Liver (tissue), 3 donors: Measurements from ENCODE around the gene PCDH15.

Source experiments
- ATF3 ChIP-seq: IDR thresholded peaks from 2 replicates; pipeline ENCODE4 v1.6.1; 2016; ENCODE audit warnings: antibody characterized with exemption
- CTCF ChIP-seq: fragments of 150-350 bp; IDR thresholded peaks from 2 replicates; pipeline ENCODE4 v1.5.1; 2017; ENCODE audit warnings: improper control_type of control experiment, low read depth, low read length; ENCODE audit not compliant: missing input control
- EGR1 ChIP-seq, 2 donors: IDR thresholded peaks; 2 replicates each; pipeline ENCODE4 v1.6.1; 2016 to 2018; ENCODE audit warnings: antibody characterized with exemption in 2 of 2, low read depth in 2 of 2
- GABPA ChIP-seq, 2 donors: IDR thresholded peaks in 1 of 2; conservative IDR thresholded peaks in 1 of 2; 2 replicates each; pipeline ENCODE4 v1.6.1; 2016; ENCODE audit warnings: antibody characterized with exemption in 2 of 2, mild to moderate bottlenecking in 1 of 2, moderate library complexity in 1 of 2
- HNF4A ChIP-seq, 2 donors: conservative IDR thresholded peaks; 2 replicates each; pipeline ENCODE4 v1.6.1; 2016; ENCODE audit warnings: antibody characterized with exemption in 2 of 2, mild to moderate bottlenecking in 2 of 2
- JUND ChIP-seq, 2 donors: IDR thresholded peaks; 2 replicates each; pipeline ENCODE4 v1.6.1; 2016; ENCODE audit warnings: antibody characterized with exemption in 2 of 2
- MAX ChIP-seq: IDR thresholded peaks from 2 replicates; pipeline ENCODE4 v1.6.1; 2016; ENCODE audit warnings: antibody characterized with exemption
- RAD21 ChIP-seq, 2 donors: IDR thresholded peaks; 2 replicates each; pipeline ENCODE4 v1.6.1; 2016; ENCODE audit warnings: antibody characterized with exemption in 2 of 2, mild to moderate bottlenecking in 2 of 2
- RXRA ChIP-seq, 2 donors: IDR thresholded peaks; 2 replicates each; pipeline ENCODE4 v1.6.1; 2017 to 2018; ENCODE audit warnings: antibody characterized with exemption in 2 of 2, mild to moderate bottlenecking in 1 of 2
- TAF1 ChIP-seq: conservative IDR thresholded peaks from 2 replicates; pipeline ENCODE4 v1.6.1; 2016; ENCODE audit warnings: antibody characterized with exemption, mild to moderate bottlenecking
- ZBTB33 ChIP-seq: IDR thresholded peaks from 2 replicates; pipeline ENCODE4 v1.6.1; 2016; ENCODE audit warnings: antibody characterized with exemption
- donor health status: healthy.
- donor health status: healthy.

- TF ChIP-seq ATF3 (no peak), CTCF (no peak), GABPA (IDR thresholded peaks at IDR 0.05 in 1 of 2, conservative IDR thresholded peaks at IDR 0.05 in 1 of 2) (no peak), JUND (IDR thresholded peaks at IDR 0.05) (no peak), ZBTB33 (no peak), MAX (no peak), EGR1 (IDR thresholded peaks at IDR 0.05; ENCODE audit: low read depth in 2 of 2) (no peak), HNF4A (conservative IDR thresholded peaks at IDR 0.05) (no peak), RXRA (IDR thresholded peaks at IDR 0.05) (no peak), RAD21 (IDR thresholded peaks at IDR 0.05) (no peak), TAF1 (no peak)
Measured at GRCh38 chr10:54799506-54799905, 1.5 kb downstream of the PCDH15 start.
